GM12864 (cell line): ENCODE measurements around the gene C1QTNF12.
"Not testable (repeated sequence)": the region's sequence is repeated elsewhere in the genome, so short reads cannot be mapped to it uniquely, and the experiment has no call there.

ENCODE experiments used
- DNase-seq: peaks from one replicate; pipeline ENCODE4 v3.0.0-alpha.2; 2011; ENCODE audit warnings: low read depth
- H3K4me3 ChIP-seq: 2 replicates; pipeline ENCODE4 v1.5.1; 2011; ENCODE audit warnings: mild to moderate bottlenecking, low read depth, low read length, control low read depth
- TF ChIP-seq, protein P1 (sequence below): IDR thresholded peaks from 2 replicates; pipeline ENCODE4 v1.5.1; 2011; ENCODE audit warnings: low read depth, mild to moderate bottlenecking, moderate library complexity, low read length, control low read depth, inconsistent platforms; ENCODE audit errors: missing control alignments

C1QTNF12 gene

DNA sequence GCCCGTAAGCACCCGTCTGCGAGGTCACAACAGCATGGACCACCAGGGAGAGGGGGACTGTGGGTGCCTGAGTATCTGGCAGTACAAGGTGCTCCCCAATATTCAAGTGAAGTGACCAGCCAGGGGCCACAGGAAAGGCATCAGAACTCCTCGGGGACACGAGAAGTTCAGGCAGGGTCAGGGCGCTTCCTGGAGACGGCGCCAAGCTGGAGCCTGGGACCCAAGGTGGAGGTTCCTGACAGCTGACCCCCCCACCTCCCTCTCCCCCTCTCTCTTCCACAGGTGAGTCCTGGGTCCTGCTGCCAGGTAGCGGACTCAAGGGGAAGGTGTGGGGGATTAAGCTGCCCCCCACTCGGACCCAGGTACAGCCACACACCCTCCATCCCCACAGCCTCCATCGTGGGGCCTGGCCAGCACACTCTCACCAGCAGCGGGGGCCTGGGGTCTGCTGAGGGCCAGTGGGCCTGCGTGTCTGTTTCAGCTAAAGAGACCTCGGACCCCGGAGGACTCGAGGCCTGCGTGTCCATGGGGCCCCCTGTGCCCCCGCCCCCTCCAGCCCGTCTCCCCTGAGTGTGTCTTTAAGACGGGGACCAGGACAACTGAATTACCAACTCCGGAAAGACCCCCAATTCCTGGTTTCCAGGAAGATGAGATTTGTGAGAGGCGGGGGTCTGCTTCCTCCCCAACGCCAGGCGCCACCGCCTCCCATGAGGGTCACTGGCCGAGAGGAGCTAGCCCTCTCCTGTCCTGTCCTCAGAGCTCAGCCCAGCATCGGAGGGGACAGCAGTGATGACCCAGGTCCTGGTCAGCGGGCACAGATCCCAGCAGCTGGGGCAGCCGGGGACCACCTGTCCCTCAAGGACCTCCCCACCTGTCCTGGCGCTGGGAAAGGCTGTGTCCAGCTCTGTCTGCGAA is 46.3 kb downstream of the C1QTNF12 start:
- no peak for DNase-seq
- TF ChIP-seq, protein P1, sequence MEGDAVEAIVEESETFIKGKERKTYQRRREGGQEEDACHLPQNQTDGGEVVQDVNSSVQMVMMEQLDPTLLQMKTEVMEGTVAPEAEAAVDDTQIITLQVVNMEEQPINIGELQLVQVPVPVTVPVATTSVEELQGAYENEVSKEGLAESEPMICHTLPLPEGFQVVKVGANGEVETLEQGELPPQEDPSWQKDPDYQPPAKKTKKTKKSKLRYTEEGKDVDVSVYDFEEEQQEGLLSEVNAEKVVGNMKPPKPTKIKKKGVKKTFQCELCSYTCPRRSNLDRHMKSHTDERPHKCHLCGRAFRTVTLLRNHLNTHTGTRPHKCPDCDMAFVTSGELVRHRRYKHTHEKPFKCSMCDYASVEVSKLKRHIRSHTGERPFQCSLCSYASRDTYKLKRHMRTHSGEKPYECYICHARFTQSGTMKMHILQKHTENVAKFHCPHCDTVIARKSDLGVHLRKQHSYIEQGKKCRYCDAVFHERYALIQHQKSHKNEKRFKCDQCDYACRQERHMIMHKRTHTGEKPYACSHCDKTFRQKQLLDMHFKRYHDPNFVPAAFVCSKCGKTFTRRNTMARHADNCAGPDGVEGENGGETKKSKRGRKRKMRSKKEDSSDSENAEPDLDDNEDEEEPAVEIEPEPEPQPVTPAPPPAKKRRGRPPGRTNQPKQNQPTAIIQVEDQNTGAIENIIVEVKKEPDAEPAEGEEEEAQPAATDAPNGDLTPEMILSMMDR: no peak
- no peak overlapping the region; the same call in 1 of the 2 replicates for H3K4me3 ChIP-seq

DNA sequence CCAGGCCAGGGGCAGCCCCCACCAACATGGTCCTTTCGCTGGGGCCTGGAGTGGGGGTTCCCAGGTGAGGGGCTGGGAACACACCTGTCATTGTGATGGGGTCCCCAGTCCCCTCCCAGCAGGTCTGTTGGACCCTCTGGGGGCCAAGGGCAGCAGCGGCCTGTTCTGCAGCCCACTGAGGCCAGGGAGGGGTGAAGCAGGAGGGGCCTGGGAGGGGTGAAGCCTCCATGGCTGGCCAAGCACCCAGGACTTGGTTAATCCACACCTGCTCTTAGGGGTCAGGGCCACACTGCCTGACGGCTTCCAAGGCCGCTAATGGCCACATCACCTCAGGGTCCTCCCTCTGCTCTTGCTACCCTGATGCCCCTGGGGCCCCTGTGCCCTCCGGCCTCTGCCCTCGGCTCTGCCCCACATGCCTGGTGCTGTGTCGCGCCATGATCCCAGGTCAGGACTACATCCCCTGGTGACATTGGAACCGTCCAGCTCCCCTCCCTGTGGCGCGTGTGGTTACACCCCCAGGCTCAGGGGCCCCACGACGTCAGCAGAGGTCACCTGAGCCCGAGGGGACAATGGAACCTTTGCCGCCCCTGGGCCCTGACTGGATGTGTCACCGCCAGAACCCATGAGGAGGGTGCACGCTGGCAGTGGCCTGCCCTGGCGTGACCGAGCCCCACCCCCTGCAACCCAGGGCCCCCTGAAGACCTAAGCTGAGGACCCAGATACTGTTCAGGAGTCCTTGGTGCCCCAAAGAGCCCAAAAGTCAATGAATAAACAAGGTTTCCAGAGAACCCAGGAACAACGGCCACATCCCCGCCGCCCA is 47.2 kb downstream of the C1QTNF12 start:
- DNase-seq: no peak
- H3K4me3 ChIP-seq: no peak overlapping the region
- TF ChIP-seq, protein P1: no peak

DNA sequence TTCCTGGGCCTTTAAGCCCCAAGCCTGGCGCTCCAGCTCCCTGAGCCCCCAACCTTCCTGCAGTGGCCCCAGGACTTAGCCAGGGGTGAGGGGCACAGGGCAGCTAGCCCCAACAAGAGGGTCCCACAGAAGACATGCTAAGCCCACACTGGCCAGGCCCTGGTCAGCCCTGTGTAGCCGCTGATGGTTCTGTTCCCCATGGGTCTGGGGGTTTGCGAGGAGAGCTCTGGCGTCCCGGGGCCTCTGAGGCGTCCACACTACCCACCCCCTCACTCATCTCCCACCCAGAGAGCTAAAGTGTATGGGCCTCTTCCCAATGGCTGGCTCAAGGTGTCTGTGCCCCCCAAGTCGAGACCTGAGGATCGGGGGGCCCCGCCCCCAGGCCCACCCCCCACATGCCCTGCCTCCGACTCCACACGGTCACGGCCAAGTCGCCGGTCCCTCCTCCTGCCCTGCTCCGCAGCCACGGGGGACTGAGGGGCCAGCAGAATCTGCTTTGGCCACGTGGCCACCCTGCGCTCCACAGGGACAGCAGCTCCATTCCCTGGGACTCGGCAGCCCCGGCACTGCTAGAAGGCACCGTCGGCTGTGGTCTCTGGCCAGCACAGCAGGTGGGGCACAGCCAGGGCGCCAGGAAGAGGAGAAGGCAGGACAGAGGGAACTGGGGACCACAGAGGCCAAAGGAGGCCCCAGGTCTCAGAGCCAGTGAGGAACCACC is 47.9 kb downstream of the C1QTNF12 start:
- TF ChIP-seq, protein P1: no peak
- H3K4me3 ChIP-seq: no peak overlapping the region
- DNase-seq: no peak

DNA sequence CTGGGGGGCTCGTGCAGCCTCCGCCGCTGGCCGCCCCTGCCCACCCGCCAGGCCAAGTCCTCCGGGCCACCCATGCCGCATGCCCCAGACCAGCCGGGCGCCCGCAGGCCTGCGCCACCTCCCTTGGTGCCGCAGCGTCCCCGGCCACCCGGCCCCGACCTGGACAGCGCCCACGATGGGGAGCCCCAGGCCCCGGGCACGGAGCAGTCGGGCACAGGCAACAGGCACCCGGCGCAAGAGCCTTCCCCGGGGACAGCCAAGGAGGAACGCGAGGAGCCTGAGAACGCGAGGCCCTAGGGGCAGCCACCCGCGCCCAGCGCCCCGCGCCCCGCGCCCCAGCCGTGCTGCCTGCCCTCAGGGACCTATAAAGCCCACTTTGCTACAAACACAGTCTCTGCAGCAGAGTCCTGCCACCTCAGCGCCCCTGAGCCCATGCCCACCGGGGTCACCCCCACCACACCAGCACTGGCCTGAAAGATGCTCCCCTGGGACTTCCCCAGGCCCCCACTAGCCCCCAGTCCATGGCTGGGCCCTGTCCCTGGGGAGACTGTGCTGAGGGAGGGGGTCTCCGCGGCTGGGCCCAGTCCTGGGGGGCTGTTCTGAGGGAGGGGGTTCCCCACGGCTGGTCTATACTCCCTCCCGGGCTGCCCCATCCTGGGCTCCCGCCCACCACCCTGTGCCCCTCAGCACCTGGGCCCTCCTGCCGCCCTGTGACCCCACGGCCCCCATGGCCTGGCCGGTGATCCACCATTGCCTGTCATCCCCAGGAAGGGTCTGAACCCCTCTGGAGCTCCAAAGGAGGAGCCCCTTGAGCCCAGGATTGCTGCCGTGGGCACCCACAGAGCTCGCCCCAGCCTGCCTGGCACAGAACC is 48.7 kb downstream of the C1QTNF12 start:
- H3K4me3 ChIP-seq: no peak overlapping the region
- no peak for DNase-seq
- TF ChIP-seq, protein P1: no peak

DNA sequence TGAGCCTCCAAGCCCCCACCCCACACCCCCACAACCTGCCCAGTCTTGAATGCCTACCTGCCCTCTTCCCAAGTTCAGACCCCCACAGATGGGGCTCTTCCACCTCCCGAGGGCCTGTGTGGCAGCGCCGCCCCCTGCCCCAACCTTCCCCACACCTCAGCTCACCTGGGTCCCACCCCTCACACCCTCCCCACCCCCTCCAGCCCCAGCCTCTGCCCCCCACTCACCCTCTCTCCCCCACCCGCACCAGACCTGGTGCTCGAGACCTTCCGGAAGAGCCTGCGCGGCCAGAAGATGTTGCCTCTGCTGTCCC is 49.4 kb downstream of the C1QTNF12 start:
- no peak for DNase-seq
- TF ChIP-seq, protein P1: no peak
- H3K4me3 ChIP-seq: no peak overlapping the region

DNA sequence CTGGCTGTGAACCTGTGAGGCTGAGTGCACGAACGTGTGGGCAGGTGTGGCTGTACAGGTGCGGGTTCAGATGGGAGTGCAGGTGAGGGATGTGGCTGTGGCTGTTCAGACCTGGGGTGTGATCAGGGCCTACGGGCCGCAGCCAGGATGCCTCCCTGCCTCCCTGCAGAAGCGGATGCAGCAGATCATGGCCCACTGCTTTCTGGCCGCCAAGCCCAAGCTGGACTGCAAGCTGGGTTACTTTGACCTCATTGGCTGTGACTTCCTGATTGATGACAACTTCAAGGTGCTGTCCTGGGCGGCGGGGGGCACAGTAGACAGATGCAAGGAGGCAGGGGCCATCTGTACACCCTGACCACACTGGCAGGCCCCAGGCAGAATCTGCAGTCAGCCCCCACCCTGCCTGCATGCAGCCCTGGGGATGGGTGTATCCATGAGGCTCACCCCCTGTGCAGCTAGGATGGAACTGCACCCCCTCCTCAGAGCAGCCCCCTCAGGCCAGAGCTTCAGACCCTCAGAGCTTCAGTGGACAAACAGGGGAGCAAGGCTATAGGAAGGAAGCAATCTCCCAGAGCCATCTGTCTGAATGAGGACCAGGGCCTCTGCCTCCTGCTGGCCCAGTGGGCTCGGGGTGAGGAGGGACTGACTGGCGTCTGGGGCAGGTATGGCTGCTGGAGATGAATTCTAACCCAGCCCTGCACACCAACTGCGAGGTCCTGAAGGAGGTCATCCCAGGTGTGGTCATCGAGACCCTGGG is 49.9 kb downstream of the C1QTNF12 start:
- TF ChIP-seq, protein P1: no peak
- no peak for DNase-seq
- H3K4me3 ChIP-seq: no peak overlapping the region

DNA sequence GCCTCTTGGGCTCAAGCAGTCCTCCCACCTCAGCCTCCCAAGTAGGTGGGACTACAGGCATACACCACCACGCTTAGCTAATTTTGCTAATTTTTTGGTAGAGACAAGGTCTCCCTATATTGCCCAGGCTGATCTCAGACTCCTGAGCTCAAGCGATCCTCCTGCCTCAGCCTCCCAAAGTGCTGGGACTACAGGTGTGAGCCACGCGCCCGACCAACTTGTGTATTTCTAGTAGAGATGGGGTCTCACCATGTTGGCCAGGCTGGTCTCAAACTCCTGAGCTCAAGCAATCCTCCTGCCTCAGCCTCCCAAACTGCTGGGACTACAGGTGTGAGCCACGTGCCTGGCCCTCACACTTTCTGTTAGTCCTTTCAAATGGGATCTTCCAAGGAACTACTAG is 50.8 kb downstream of the C1QTNF12 start:
- H3K4me3 ChIP-seq: not testable (repeated sequence)

More for the DNA sequence above, 50.8 kb downstream of the C1QTNF12 start:
- DNase-seq: not testable (repeated sequence)
